H1 (cell line): ENCODE results near the gene KRT13. TPM values are rescaled to one million over a fixed set of nuclear protein-coding genes. Genes with fewer than 3 reads are reported as not detected.

Source experiments
- CHD2 ChIP-seq: IDR thresholded peaks from 2 replicates; pipeline ENCODE4 v1.6.1; 2012; ENCODE audit warnings: low read length, improper control_type of control experiment
- CHD7 ChIP-seq: fragments of 300-600 bp; sonication (generic); IDR thresholded peaks from 2 replicates; pipeline ENCODE4 v1.7.1; 2012; ENCODE audit warnings: low read length, moderate library complexity, mild to moderate bottlenecking, inconsistent platforms; ENCODE audit not compliant: insufficient replicate concordance
- FOSL1 ChIP-seq: IDR thresholded peaks from 2 replicates; pipeline ENCODE4 v1.6.1; 2011; ENCODE audit warnings: mild to moderate bottlenecking, low read depth, low read length, moderate library complexity; ENCODE audit not compliant: insufficient read depth
- NRF1 ChIP-seq: IDR thresholded peaks from 2 replicates; pipeline ENCODE4 v1.6.1; 2011; ENCODE audit warnings: mild to moderate bottlenecking, low read depth, low read length, improper control_type of control experiment
- RXRA ChIP-seq: IDR thresholded peaks from 2 replicates; pipeline ENCODE4 v1.6.1; 2011; ENCODE audit warnings: low read depth, mild to moderate bottlenecking, low read length, moderate library complexity; ENCODE audit not compliant: insufficient read depth
- polyA plus RNA-seq, 7 experiments: library from polyadenylated mRNA; depleted of rRNA in 3 of 7; stranded (reverse) in 5 of 7; unstranded in 2 of 7; fragments of >200 nt in 5 of 7; fragments of 200-250 nt in 2 of 7; gene quantifications; 1 replicate in 5 of 7; 2 replicates in 1 of 7; 4 replicates in 1 of 7; pipeline versions ENCODE4 v1.2.1 to v1.2.3, GENCODE V29; 2011 to 2013; ENCODE audit warnings: missing spikeins in 2 of 7, mixed read lengths in 2 of 7
- total RNA-seq: library from RNA; stranded (reverse); fragmentation: NEBNext Ultra II Directional; extraction: Animal tissue kit (Norgen Biotek cat#: 25700); gene quantifications from 2 replicates; pipeline ENCODE4 v1.2.1, GENCODE V29; 2021

Gene KRT13
- total and polyA plus RNA-seq, 2 of the 8 experiments (the other 6 are each of a cell fraction or from before 2014, with no cell fraction given) = 0.09 TPM; not detected in 1

- no peak for TF ChIP-seq CHD7
- TF ChIP-seq NRF1 = no peak
- no peak for TF ChIP-seq CHD2
- TF ChIP-seq FOSL1 = no peak
- no peak for TF ChIP-seq RXRA
- TF ChIP-seq, all 59 proteins: peak for 0
Measured at GRCh38 chr17:41537990-41538389, 32.6 kb upstream of the KRT13 start (continued).
